ENCODE measurements around the gene CMTM4.
A peak's percentile ranks its signal among the peaks of the same experiment; 100 is the strongest.
"Not testable (repeated sequence)": the region's sequence is repeated elsewhere in the genome, so short reads cannot be mapped to it uniquely, and the experiment has no call there.

The CMTM4 gene

DNA sequence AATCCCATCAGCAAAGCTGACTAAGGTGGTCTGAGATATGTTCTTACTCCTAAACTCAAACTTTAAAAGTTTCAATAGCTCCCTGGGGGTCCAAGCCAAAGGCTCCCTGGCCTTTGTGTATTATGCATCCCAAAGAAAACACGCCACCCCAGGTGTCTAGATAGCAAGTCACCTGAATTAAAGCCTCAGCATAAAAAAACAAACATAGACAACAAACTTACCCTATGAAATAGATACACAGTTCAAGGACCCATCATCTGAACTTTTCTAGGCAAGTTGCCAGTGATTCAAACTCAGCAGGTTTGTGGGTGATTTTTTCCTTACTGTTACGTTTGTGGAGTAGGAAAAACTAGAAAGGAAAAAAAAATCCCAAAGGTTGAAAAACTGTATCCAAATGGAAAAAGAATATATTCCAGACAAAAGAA, 79.5 kb downstream of the CMTM4 start:
- DNase-seq (ENCODE audit: low read depth, low spot score): peak; percentile 57

DNA sequence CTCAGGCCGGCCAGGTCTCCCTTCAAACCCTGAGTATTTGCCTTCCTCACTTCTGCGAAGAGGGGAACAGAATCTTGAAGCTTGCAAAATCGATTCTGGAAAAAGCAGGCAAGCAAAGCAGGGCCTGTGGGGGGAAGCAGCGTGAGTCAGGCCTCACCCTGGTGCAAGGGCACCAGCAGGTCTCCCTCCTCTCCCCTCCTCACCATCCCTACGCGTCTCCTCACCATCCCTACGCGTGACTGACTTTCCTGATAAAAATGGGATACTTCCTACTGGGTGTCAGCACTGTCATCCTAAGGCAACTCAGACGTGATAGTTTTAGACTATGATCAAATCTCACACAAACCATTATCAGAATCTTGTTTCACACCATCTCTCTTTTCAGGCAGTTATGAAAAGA, 80.0 kb downstream of the CMTM4 start:
- DNase-seq (ENCODE audit: low read depth, low spot score): no peak

GRCh38 chr16:66616169-66616568, 80.4 kb downstream of the CMTM4 start:
- no peak for DNase-seq (ENCODE audit: low read depth, low spot score)

GRCh38 chr16:66614161-66614802, 82.3 kb downstream of the CMTM4 start:
- no peak for DNase-seq (ENCODE audit: low read depth, low spot score)

GRCh38 chr16:66612422-66612821, 84.1 kb downstream of the CMTM4 start:
- DNase-seq (ENCODE audit: low read depth, low spot score): no peak

DNA sequence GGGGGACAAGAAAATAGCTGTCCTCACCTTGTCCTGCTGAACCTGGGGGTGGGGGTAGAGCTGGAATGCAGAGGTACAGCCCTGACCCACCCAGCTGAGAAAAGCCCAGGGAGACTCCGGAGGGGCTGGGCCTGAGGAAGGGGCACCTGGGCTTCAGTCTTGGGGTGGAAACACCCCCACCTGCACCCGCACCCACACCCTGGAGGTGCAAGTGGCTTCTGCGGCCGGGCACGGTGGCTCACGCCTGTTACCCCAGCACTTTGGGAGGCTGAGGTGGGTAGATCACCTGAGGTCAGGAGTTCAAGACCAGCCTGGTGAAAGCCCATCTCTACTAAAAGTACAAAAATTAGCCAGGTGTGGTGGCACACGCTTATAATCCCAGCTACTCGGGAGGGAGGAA, 84.6 kb downstream of the CMTM4 start:
- DNase-seq (ENCODE audit: low read depth, low spot score): not testable (repeated sequence)

- DNase-seq (ENCODE audit: low read depth, low spot score): no peak
Observed at GRCh38 chr16:66610111-66610820, 86.3 kb downstream of the CMTM4 start.

GRCh38 chr16:66609139-66609510, 87.4 kb downstream of the CMTM4 start:
- DNase-seq (ENCODE audit: low read depth, low spot score): no peak

DNA sequence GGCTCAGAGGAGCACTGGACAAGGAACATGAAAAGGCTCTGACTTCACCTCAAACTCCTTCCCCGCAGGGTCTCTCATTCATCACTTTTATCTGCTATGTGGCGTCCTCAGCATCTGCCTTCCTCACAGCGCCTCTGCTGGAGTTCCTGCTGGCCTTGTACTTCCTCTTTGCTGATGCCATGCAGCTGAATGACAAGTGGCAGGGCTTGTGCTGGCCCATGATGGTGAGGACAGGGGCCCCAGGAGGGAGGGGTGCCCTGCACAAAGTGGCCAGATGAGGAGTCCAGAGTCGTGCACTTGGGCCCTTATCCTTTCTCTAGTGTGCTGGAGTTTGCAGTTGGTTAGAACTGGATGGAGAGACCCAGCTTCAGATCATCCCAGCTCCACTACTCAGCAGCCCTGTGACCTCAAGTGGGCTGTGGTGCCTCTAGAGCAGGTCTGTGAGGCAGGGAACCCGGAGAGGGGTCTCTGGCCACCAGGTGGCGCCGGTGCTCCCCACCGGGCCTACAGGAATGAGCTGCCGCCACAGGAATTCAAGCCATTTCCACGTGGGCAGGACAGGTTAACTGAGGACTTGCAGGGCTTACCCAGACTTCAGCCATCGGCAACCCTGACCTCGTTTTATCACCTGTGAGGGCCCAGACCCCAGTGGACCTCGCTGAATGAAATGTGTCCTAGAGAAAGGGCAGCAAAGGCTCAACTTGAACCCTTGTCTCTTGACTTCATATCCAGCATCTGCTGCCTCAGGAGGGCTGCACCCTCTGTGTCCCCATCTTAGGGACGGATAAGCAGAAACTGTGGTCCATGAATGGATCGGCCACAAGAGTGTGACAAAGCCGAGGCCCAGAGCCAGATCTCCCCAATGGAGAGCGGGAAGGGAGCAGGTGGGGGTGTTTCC, 88.1 kb downstream of the CMTM4 start:
- peak; percentile 49 for DNase-seq (ENCODE audit: low read depth, low spot score)

- no peak for DNase-seq (ENCODE audit: low read depth, low spot score)
Observed at GRCh38 chr16:66605979-66606751, 90.4 kb downstream of the CMTM4 start.

DNA sequence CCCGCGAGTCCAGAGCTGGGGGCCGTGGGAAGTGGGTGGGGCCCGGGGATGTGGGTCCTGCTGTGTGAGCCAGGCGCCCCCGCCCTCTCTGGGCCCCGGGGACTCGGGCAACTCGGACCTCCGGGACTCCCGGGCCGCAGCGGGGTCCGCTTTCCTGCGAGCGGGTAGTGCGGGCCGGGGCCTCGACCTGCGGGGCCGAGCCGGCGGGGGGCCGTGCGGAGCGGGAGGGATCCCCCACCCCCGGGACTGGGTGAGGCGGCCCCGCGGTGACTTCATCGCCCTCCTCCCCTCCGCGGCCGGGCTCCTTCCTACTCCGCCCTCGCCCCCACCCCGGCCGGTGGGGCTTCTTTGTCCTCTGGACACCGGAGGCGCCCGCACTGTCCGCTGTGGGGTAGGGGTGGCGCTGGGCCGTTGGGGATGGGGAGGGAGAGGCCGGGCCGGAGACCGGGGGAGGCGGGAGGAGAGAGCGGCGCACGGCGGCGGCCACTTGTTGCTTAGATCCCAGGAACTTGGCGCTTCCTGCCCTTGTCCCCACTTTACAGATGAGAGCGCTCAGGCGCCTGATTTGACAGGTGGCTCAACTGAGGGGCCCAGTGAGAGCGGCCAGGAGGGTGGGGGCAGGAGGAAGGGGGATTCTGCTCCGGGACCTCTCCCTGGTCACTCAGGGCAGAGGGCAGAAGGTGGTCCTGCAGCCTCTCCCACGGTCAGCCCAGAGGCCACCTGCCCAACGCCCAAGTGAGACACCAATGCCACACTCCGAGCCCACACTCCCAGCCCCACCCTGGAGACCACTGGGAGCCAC, 91.2 kb downstream of the CMTM4 start:
- no peak for DNase-seq (ENCODE audit: low read depth, low spot score)

DNA sequence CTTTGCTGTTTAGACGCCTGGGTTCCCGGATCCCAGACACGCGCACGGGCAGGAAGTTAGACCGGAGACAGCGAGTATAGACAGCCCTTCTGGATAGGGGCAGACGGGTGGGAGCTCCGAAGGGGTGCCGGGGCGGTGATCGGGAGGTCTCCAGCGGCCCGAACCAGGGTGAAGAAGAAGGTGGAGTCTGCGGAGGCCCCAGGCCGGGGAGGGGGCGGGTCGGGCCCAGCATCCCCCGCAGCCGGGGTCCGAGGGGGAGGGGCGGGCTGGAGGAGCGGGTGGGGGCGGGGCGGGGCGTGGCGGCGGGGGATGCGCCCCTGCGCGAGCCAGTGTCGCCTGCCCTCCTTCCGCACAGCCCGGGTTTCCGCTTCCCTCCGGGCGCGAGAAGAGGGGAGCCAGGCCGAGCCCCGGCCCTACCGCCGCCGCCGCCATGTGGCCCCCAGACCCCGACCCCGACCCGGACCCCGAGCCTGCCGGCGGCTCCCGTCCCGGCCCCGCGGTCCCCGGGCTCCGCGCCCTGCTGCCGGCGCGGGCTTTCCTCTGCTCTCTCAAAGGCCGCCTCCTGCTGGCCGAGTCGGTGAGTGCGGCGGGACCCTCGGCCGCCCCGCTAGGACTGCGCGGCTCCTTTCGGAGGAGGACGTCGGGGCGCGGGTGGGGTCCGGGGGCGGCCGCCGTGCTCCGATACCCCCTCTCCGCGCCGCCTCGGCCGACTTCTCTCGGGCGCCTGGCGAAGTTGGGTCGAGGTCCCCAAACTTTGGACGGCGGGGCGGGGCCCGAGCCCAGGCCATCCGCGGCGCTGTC, 92.0 kb downstream of the CMTM4 start, which contains the start of gene CMTM3:
Gene CMTM3, plus strand, starts transcription at position 329 of the 801 bp plus-strand sequence. Its CDS starts 102 bp downstream, at position 431.
- DNase-seq (ENCODE audit: low read depth, low spot score): no peak

DNA sequence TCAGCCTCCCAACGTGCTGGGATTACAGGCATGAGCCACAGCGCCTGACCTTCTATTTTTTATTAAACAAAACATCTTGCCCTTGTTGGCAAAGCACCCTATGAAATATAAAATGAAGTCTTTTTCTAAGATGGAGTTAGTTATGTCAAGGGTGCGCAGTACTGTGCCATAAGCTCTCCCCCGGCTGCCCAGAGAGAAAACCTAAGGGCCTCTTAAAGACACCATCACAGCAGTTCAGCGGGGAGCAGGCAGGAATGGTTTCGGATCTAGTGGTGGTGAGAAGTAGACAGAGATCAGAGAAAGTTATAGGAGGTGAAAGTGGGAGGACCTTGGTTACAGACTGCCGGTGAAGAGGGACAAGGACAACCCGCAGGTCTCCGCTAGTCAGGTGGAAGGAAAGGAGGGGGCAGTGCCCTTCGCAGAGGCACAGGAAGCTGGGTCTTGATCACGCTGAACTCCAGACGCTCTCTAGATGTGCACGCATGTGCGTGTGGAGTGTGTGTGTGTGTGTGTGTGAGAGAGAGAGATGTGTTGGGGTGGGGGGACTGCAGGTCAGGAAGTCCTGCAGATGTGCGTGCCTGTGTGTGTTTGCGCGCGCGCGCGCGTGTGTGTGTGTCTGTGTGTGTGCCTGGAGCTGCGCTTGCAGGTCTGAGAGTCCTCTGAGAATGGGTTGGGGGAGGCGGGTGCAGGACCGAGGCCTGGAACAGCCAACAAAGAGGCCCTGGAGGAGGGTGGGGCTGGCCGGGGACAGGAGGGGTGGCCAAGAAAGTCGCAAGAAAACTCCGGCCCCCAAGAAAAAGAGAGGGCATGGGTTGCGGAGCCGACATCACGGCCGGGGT, 92.8 kb downstream of the CMTM4 start:
- no peak for DNase-seq (ENCODE audit: low read depth, low spot score)

DNA sequence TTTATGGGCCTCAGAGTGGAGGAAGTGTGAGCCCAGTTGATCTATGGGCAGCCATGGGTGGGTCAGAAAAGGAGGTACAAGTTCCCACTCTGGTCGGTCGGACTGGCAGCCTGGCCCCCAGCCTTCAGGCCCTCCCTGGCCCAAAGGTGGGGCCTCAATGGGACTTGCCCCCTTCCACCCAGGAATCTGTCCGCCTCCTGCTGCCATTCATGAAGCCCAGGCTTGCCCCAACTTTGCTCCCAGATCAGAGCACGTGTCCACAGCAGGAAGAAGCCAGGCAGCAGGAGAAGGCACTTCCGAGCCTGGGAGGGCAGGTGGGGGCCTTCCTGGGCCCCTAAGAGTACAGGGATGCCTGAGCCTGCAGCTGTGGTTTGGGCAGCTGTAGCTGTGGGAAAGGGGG, 95.1 kb downstream of the CMTM4 start:
- DNase-seq (ENCODE audit: low read depth, low spot score): no peak

- no peak for DNase-seq (ENCODE audit: low read depth, low spot score)
Observed at GRCh38 chr16:66600477-66600876, 96.1 kb downstream of the CMTM4 start.

DNA sequence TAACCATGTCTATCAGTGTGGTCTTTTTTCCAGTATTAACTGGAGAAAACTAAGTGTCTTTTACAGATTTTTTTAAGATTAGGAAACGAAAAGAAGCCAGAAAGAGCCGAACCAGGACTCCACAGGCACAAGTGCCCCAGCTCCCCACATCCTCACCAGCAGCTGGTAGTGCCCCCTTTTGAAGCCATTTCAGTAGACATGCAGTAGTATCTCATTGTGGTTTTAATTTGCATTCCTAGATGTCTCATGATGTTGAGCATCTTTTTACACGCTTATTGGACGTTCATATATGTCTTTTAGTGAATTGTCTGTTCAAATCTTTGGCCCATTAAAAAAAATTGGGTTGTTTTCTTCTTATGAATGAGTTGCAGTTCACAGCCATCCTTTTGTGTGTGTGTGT, 96.8 kb downstream of the CMTM4 start:
- DNase-seq (ENCODE audit: low read depth, low spot score): no peak

- DNase-seq (ENCODE audit: low read depth, low spot score): no peak
Observed at GRCh38 chr16:66598111-66598510, 98.4 kb downstream of the CMTM4 start.

GRCh38 chr16:66596986-66597848, 99.3 kb downstream of the CMTM4 start:
- no peak for DNase-seq (ENCODE audit: low read depth, low spot score)
